ENCODE measurements around the gene KRTAP6-2.

- TF ChIP-seq, protein P1, sequence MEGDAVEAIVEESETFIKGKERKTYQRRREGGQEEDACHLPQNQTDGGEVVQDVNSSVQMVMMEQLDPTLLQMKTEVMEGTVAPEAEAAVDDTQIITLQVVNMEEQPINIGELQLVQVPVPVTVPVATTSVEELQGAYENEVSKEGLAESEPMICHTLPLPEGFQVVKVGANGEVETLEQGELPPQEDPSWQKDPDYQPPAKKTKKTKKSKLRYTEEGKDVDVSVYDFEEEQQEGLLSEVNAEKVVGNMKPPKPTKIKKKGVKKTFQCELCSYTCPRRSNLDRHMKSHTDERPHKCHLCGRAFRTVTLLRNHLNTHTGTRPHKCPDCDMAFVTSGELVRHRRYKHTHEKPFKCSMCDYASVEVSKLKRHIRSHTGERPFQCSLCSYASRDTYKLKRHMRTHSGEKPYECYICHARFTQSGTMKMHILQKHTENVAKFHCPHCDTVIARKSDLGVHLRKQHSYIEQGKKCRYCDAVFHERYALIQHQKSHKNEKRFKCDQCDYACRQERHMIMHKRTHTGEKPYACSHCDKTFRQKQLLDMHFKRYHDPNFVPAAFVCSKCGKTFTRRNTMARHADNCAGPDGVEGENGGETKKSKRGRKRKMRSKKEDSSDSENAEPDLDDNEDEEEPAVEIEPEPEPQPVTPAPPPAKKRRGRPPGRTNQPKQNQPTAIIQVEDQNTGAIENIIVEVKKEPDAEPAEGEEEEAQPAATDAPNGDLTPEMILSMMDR (IDR thresholded peaks at IDR 0.05 in 4 of 5, conservative IDR thresholded peaks at IDR 0.05 in 1 of 5): no peak
- TF ChIP-seq POLR2A (IDR thresholded peaks at IDR 0.05): no peak
These were observed 40.0 kb upstream of the KRTAP6-2 start for GRCh38 chr21:30638686-30639085.
